Measurements from ENCODE around the gene HOXA7. TPM values are rescaled to one million over a fixed set of nuclear protein-coding genes. Genes with fewer than 3 reads are reported as not detected.

The HOXA7 gene
- total RNA-seq, 1 experiment from 2014 or later, result not detected

DNA sequence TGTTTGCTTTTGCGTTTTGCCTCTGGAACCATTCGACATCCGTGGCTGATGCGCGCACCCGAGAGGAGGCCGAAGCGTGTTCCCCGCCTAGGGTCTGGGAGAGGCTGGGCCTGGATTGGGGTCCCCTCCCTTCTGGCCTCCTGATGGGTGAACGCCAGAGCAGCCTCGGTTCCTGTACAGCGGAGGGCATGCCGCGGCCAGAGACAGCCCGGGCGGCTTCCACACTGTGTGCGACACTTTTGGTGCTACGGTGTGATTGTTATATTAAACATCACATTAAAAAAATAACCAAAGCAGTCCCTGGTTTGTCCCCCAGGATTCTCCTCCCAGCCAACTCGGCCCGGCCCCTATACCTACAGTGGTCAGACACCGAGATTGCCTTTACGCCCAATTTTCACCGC, 3.7 kb upstream of the HOXA7 start:
- POLR2A ChIA-PET (ENCODE audit: unreplicated experiment), result no interaction called here
- H3K36me3 ChIP-seq (ENCODE audit: low read depth), result no peaks in the 10 kb centered on the region
- H3K9me2 ChIP-seq (ENCODE audit: insufficient read depth), result no peaks in the 10 kb centered on the region
- peak overlapping the region; percentile 97 for H2AFZ ChIP-seq
- no peaks in the 10 kb centered on the region for H4K20me1 ChIP-seq (ENCODE audit: insufficient read depth)
- TF ChIP-seq, protein P1, sequence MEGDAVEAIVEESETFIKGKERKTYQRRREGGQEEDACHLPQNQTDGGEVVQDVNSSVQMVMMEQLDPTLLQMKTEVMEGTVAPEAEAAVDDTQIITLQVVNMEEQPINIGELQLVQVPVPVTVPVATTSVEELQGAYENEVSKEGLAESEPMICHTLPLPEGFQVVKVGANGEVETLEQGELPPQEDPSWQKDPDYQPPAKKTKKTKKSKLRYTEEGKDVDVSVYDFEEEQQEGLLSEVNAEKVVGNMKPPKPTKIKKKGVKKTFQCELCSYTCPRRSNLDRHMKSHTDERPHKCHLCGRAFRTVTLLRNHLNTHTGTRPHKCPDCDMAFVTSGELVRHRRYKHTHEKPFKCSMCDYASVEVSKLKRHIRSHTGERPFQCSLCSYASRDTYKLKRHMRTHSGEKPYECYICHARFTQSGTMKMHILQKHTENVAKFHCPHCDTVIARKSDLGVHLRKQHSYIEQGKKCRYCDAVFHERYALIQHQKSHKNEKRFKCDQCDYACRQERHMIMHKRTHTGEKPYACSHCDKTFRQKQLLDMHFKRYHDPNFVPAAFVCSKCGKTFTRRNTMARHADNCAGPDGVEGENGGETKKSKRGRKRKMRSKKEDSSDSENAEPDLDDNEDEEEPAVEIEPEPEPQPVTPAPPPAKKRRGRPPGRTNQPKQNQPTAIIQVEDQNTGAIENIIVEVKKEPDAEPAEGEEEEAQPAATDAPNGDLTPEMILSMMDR (conservative IDR thresholded peaks at IDR 0.05), result no peak
- TF ChIP-seq EZH2 (IDR thresholded peaks at IDR 0.05; ENCODE audit: low read depth), result no peak
- no peaks in the 10 kb centered on the region for H3K9me3 ChIP-seq (ENCODE audit: insufficient read depth, low read depth)
- DNase-seq, result no peak
- BruUV-seq (replicated peaks), result no TSS peak
- H3K4me2 ChIP-seq, result peak overlapping the region; percentile 86
- no peak overlapping the region for H3K27ac ChIP-seq
- peak overlapping the region; percentile 71; the same call in 1 of the 2 replicates for H3K4me3 ChIP-seq
- H3F3A ChIP-seq (ENCODE audit: insufficient read depth, low read depth), result peaks cover 14% of the 10 kb centered on the region; the same call in 1 of the 2 replicates
- H3K79me2 ChIP-seq (ENCODE audit: low read depth), result no peaks in the 10 kb centered on the region
- CTCF ChIA-PET, result interaction anchor here (0.6 to 3.1 kb wide), 6 partner anchors 304 to 1267 kb away, joined by 3 to 24 read pairs (median 5); no protein-coding TSS in a partner anchor
- H3K27me3 ChIP-seq (ENCODE audit: insufficient read depth, low read depth), result no peaks in the 10 kb centered on the region
- H3K4me1 ChIP-seq (replicated peaks; ENCODE audit: insufficient read depth), result 0 out of 2 replicates have a peak, but pooled peaks cover 3% of the 10 kb centered on the region
- intact Hi-C loops (cut with micrococcal nuclease; ENCODE audit: unreplicated experiment), result loop anchor here (2.0 to 10.0 kb wide), 4 partner anchors 935 to 1593 kb away; no protein-coding TSS in a partner anchor

- H3K9me3 ChIP-seq (ENCODE audit: insufficient read depth, low read depth), result no peaks in the 10 kb centered on the region
- H4K20me1 ChIP-seq (ENCODE audit: insufficient read depth), result no peaks in the 10 kb centered on the region
- H3F3A ChIP-seq (ENCODE audit: insufficient read depth, low read depth), result peaks cover 14% of the 10 kb centered on the region; the same call in 1 of the 2 replicates
- H3K36me3 ChIP-seq (ENCODE audit: low read depth), result no peaks in the 10 kb centered on the region
- H3K27ac ChIP-seq, result no peak overlapping the region
- no peak overlapping the region for H2AFZ ChIP-seq
- H3K27me3 ChIP-seq (ENCODE audit: insufficient read depth, low read depth), result no peaks in the 10 kb centered on the region
- intact Hi-C loops (cut with micrococcal nuclease; ENCODE audit: unreplicated experiment), result loop anchor here (2.0 to 10.0 kb wide), 4 partner anchors 935 to 1592 kb away; no protein-coding TSS in a partner anchor
- no TSS peak for BruUV-seq (replicated peaks)
- CTCF ChIA-PET, result interaction anchor here (1.5 kb wide), 1 partner anchor 473 kb away, joined by 4 read pairs; no protein-coding TSS in a partner anchor
- H3K4me1 ChIP-seq (replicated peaks; ENCODE audit: insufficient read depth), result 0 out of 2 replicates have a peak, but pooled peaks cover 3% of the 10 kb centered on the region
- no peak overlapping the region for H3K4me2 ChIP-seq
- POLR2A ChIA-PET (ENCODE audit: unreplicated experiment), result no interaction called here
- no peaks in the 10 kb centered on the region for H3K9me2 ChIP-seq (ENCODE audit: insufficient read depth)
- TF ChIP-seq, protein P1 (conservative IDR thresholded peaks at IDR 0.05), result no peak
- TF ChIP-seq EZH2 (IDR thresholded peaks at IDR 0.05; ENCODE audit: low read depth), result no peak
- no peak for DNase-seq
- no peaks in the 10 kb centered on the region for H3K79me2 ChIP-seq (ENCODE audit: low read depth)
- no peak overlapping the region for H3K4me3 ChIP-seq
Observed at GRCh38 chr7:27159266-27160144, 3.0 kb upstream of the HOXA7 start.

- CTCF ChIA-PET, result interaction anchor here (1.5 kb wide), 1 partner anchor 472 kb away, joined by 4 read pairs; no protein-coding TSS in a partner anchor
- TF ChIP-seq EZH2 (IDR thresholded peaks at IDR 0.05; ENCODE audit: low read depth), result no peak
- TF ChIP-seq, protein P1 (conservative IDR thresholded peaks at IDR 0.05), result no peak
- BruUV-seq (replicated peaks), result no TSS peak
- Histone ChIP-seq H3K4me3 (no peak overlapping the region), H3K79me2 (ENCODE audit: low read depth) (no peaks in the 10 kb centered on the region), H3K36me3 (ENCODE audit: low read depth) (no peaks in the 10 kb centered on the region), H3K4me1 (replicated peaks; ENCODE audit: insufficient read depth) (0 out of 2 replicates have a peak, but pooled peaks cover 3% of the 10 kb centered on the region), H2AFZ (no peak overlapping the region), H3K4me2 (no peak overlapping the region), H3K9me3 (ENCODE audit: insufficient read depth, low read depth) (no peaks in the 10 kb centered on the region), H3F3A (ENCODE audit: insufficient read depth, low read depth) (peaks cover 14% of the 10 kb centered on the region; the same call in 1 of the 2 replicates), H3K27ac (no peak overlapping the region), H3K27me3 (ENCODE audit: insufficient read depth, low read depth) (no peaks in the 10 kb centered on the region), H4K20me1 (ENCODE audit: insufficient read depth) (no peaks in the 10 kb centered on the region), H3K9me2 (ENCODE audit: insufficient read depth) (no peaks in the 10 kb centered on the region)
- intact Hi-C loops (cut with micrococcal nuclease; ENCODE audit: unreplicated experiment), result no loop called here
- DNase-seq, result no peak
- POLR2A ChIA-PET (ENCODE audit: unreplicated experiment), result no interaction called here
Observed at GRCh38 chr7:27158436-27159265, 2.2 kb upstream of the HOXA7 start.
